Hepatocyte (in vitro differentiated cells): ENCODE data around the gene ANKRD44.

Experiments used
- EZH2 ChIP-seq: fragments of 200-600 bp; sonication (generic); IDR thresholded peaks from 2 replicates; pipeline ENCODE4 v1.6.1; 2016; ENCODE audit warnings: antibody characterized with exemption, mild to moderate bottlenecking, borderline replicate concordance
- TF ChIP-seq, protein P1 (sequence below): fragments of 200-600 bp; sonication (generic); IDR thresholded peaks from 2 replicates; pipeline ENCODE4 v1.5.1; 2016; ENCODE audit warnings: antibody characterized with exemption, mild to moderate bottlenecking; ENCODE audit not compliant: poor library complexity

DNA sequence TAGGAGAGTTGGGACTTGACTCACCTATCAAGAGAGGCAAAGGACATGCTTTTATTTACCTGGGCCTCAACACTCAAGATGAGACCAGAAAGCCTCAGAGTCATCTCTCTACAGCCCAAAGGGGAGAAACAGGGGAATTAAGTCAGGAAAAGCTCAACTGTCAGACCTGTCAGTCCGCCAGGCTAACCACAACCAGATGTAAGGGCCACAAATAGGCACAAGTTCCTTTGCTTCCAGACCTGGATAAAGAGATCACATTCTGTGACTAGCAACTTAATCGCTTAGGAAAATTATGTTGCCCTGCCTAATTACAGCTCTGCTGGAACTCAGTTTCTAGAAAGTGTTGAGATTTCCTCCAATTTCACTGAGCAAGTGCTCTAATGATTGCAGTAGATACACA is 67.9 kb downstream of the ANKRD44 start:
- TF ChIP-seq, protein P1, sequence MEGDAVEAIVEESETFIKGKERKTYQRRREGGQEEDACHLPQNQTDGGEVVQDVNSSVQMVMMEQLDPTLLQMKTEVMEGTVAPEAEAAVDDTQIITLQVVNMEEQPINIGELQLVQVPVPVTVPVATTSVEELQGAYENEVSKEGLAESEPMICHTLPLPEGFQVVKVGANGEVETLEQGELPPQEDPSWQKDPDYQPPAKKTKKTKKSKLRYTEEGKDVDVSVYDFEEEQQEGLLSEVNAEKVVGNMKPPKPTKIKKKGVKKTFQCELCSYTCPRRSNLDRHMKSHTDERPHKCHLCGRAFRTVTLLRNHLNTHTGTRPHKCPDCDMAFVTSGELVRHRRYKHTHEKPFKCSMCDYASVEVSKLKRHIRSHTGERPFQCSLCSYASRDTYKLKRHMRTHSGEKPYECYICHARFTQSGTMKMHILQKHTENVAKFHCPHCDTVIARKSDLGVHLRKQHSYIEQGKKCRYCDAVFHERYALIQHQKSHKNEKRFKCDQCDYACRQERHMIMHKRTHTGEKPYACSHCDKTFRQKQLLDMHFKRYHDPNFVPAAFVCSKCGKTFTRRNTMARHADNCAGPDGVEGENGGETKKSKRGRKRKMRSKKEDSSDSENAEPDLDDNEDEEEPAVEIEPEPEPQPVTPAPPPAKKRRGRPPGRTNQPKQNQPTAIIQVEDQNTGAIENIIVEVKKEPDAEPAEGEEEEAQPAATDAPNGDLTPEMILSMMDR: no peak
- TF ChIP-seq EZH2: no peak
